NCI-H1092 treated with DMSO at 0.1 percent for 48 hours (cell line): ENCODE data around the gene FCRL3.

Source experiments
- DNase-seq: peaks from one replicate; lab custom pipeline; 2025; lab: John Stamatoyannopoulos, UW

Gene FCRL3

DNA sequence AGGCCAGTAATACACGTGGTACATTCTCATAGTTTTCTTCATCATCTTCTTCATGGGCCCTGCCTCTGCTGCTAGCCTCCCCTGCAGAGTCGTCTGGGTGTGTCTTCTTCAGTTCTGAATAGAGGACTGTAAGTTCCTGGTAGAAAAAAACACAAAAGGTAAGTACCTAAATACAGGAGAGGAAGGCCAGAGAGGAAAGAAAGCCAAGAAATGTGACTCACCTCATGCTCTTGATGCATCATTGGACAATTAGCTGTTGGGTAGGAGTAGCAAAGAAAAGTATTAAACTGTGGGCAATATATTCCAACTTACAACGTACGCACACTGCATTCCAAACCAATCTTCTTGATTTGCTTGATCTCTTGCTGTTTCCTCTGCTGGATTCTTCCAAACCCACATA lies 21.8 kb downstream of the FCRL3 start:
- DNase-seq, result no peak

DNA sequence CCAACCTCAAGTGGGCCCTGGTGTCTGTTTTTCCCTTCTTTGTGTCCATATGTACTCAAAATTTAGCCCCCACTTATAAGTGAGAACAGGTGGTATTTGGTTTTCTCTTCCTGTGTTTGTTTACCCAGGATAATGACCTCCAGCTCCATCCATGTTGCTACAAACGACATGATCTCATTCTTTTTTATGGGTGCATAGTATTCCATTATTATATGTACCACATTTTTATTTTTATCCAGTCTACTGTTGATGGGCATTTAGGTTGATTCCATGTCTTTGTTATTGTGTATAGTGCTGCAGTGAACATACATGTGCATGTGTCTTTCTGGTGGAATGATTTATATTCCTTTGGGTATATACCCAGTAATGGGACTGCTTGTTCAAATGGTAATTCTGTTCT lies 27.6 kb downstream of the FCRL3 start:
- no peak for DNase-seq

DNA sequence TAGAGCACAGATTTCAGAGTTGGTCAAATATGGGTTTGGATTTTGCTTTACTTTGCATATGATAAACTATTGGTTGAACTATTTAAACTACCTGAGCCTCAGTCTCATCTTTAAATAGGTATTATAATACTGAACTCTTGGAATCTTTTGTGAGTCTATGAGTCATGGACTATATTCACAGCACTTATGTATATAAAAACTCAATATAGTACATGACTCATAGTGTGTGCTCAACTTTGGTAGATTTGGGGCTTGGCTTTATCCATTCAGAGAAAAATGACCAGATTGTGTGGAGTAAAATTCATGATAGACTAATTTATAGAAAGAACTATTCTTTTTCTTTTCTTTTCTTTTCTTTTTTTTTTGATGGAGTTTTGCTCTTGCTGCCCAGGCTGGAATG lies 28.7 kb downstream of the FCRL3 start:
- DNase-seq, result no peak

DNA sequence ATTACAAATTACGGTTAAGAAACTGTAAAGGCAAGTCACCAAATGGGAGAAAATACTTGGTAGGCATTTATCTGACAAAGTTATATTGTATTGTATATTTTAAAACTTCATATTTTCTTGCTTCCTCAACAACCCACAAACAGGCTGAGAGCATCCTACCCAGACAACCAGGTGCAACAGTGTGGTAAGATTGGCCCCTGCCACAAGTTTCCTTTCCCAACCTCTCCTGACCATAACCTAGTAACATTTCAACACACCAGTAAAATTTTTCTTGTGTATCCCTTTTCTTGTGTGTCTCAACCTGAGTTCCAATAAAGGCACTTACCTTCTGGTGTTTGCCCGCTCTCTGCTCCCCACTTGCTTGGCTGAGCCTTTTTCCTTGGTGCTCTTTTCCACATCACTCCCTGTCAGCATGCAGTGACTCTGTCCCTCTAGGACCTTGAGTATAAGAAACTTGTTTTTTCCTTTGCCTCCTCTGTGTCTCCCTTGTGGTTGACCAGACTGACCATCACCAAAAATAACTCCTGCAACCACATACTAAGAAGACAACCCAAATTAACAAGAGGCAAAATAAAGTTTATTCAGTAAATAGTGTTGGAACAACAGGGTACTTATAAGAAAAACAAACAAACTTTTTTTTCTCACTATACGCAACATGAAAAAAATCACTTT lies 40.9 kb downstream of the FCRL3 start:
- no peak for DNase-seq

DNA sequence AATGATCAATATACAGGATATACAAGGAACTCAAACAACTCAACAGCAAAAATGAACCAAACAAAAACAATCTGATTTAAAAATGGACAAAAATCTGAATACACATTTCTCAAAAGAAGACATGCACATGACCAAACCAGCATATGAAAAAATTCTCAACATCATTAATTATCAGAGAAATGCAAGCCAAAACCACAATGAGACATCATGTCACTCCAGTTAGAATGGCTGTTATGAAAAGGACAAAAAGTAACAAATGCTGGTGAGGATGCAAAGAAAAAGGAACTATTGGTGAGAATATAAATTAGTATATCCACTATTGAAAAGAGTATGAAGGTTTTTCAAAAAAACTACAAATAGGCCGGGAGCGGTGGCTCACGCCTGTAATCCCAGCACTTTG lies 42.0 kb downstream of the FCRL3 start:
- DNase-seq, result no peak

DNA sequence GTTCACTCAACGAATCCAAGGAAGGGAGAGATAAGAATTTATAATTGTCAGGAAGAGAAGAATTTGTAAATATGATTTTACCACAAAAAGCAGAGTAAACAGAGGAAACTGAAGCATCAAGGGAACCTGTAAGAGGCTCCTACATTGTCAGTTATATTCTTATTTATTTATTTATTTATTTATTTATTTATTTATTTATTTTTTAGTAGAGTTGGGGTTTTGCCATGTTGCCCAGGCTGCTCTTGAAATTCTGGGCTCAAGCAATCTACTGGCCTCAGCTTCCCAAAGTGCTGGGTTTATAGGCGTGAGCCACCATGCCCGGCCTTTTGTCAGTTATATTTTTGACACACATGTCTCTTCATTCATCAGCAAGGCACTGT lies 47.1 kb downstream of the FCRL3 start:
- DNase-seq, result no peak

DNA sequence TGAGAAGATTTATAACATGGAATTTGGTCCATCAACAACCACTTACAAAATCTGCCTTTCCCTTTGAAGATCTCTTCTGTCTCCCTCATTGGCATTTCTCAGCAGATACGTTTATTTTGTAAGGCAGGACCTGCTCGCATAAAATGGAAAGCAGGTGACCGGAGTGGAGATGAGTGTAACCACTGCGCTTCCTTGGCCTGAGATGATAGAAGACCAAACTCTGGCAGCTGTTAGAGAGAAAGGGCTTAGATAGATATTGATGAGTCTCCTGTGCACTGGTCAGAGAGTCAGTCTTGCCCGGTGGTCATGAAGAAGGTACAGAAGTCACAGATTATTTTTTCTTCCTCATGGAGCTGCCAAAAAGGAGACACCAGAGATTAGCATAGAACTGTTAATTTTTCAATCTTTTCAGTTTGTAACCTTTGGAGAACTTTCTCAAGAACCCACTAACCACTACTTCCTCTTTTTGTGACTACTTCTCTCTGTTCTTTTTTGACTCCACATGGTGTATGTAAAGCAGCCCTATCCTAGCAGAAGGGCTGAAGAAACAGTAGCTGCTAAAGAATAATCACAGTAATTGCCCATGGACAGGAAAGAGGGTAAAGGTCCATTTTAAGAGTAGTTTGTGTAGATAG lies 47.6 kb downstream of the FCRL3 start:
- DNase-seq, result no peak

DNA sequence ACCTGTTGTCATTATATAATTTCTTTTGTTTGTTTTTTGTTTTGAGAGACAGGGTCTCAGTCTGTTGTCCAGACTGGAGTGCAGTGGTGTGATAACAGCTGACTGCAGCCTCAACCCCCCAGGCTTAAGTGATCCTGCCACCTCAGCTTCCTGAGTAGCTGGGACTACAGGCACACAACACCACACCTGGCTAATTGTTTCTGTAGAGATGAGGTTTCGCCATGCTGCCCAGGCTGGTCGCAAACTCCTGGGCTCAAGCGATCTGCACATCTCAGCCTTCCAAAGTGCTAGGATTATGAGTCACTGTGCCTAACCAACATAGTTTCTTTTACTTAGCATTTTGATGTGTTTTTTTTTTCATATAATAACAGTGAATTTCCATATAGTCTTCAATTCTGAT lies 52.3 kb downstream of the FCRL3 start:
- no peak for DNase-seq

DNA sequence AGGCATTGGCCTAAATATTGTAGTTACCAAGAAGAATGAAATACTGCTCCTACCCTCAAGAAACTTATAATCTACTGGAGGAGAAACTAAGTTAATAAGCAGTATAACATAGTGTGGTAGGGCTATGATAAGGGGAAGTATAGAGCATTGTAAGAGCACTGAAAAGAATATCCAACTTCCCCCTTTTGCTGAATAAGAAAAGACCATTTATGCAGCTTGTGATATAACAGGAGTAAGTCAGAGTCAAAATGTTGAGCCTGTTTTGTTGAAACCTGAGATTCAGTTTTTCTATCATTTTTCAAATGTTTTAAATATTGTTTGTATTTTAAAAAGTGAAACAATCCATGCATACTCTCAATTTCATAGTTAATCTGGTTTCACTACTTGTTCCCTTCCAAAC lies 54.4 kb downstream of the FCRL3 start:
- DNase-seq, result no peak

DNA sequence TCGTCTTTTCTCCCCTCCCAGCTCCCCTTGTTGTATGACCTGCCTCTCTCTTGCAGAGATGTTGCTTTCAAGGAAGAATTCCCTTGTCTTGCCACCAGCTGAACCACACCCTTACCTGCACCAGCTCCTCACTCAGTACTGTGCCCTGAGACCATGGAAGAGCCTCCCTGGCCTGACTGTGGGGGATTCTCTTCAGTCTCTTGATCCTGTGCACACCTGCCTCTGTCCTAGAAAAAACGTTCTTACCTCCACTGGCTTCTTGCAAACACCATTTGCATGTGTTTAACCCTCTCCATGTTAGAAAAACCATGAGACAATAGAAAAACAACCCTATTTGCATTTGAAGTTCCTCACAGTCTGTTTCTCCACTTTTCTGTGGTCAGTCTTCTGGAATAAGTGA lies 59.4 kb downstream of the FCRL3 start:
- no peak for DNase-seq

DNA sequence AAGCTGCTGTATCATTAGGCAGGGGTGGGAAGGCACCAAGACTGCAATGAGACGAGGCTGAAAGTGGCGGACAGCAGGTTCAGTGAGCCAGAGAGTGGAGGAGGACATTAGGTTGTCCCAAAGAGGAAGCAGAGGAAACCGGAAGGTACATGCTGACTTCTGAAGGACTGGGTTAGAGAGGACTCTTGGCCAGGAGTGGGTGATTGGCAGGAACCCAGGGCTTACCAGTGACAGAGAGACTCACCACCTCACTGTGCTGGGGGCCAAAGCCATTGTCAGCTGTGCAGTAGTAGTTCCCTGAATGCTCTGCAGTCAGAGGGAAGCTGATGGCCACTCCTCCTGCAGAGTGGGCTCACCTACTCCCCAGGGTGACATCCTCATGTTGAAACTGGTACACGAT lies 60.8 kb downstream of the FCRL3 start:
- DNase-seq, result no peak

DNA sequence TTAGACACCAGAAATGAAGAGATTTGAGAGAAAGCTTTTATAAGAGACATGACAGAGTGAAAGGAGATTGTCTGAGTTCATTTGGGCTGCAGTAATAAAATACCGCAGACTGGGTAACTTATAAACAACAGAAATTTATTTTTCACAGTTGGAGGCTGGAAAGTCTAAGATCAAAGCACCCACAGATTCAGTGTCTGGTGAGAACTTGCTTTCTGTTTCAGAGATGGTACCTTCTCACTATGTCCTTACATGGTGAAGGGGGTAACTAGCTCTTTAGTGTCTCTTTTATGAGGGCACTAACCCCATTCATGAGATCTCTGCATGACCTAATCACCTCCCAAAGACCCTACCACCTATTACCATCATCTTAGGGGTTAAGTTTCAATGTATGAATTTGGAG lies 71.8 kb downstream of the FCRL3 start:
- DNase-seq, result no peak
